HG02571 (cell line): ENCODE results near the gene MACROD1.

ENCODE experiments used
- ATAC-seq: cut with Tn5 transposase; IDR thresholded peaks from one replicate; pipeline ENCODE4 v1.9.1; 2021; ENCODE audit warnings: mild to moderate bottlenecking, moderate library complexity; ENCODE audit not compliant: unreplicated experiment

Gene MACROD1

GRCh38 chr11:64039012-64039665 is 126.8 kb downstream of the MACROD1 start:
- no peak for ATAC-seq

GRCh38 chr11:64038500-64038899 is 127.4 kb downstream of the MACROD1 start:
- ATAC-seq: no peak

GRCh38 chr11:64037027-64037634 is 128.8 kb downstream of the MACROD1 start:
- no peak for ATAC-seq

- ATAC-seq: no peak
Observed at GRCh38 chr11:64036087-64037026, 129.6 kb downstream of the MACROD1 start.

GRCh38 chr11:64035576-64035975 is 130.3 kb downstream of the MACROD1 start, which contains the start of gene FLRT1:
FLRT1 (plus strand) TSS chr11:64035931; CDS start chr11:64116268, 80,337 bp downstream.
- no peak for ATAC-seq

- ATAC-seq: no peak
Observed at GRCh38 chr11:64035081-64035524, 130.8 kb downstream of the MACROD1 start.

- ATAC-seq: no peak
Observed at GRCh38 chr11:64034411-64034811, 131.5 kb downstream of the MACROD1 start.

GRCh38 chr11:64032050-64032449 is 133.9 kb downstream of the MACROD1 start:
- ATAC-seq: no peak

GRCh38 chr11:64031001-64031400 is 134.9 kb downstream of the MACROD1 start:
- ATAC-seq: no peak

GRCh38 chr11:64029773-64030172 is 136.1 kb downstream of the MACROD1 start:
- ATAC-seq: no peak

GRCh38 chr11:64028398-64029115 is 137.4 kb downstream of the MACROD1 start:
- no peak for ATAC-seq

GRCh38 chr11:64027651-64028397 is 138.1 kb downstream of the MACROD1 start:
- ATAC-seq: no peak

- ATAC-seq: no peak
Observed at GRCh38 chr11:64026575-64027205, 139.2 kb downstream of the MACROD1 start.

GRCh38 chr11:64025205-64025604 is 140.7 kb downstream of the MACROD1 start:
- ATAC-seq: no peak

GRCh38 chr11:64023712-64024710 is 141.9 kb downstream of the MACROD1 start:
- no peak for ATAC-seq

- no peak for ATAC-seq
Observed at GRCh38 chr11:64022125-64022784, 143.7 kb downstream of the MACROD1 start.

- no peak for ATAC-seq
Observed at GRCh38 chr11:64021757-64022093, 144.2 kb downstream of the MACROD1 start.
